Ishikawa (cell line): ENCODE measurements around the gene PSMG3.
A peak's percentile ranks its signal among the peaks of the same experiment; 100 is the strongest.

Source experiments
- CEBPB ChIP-seq: IDR thresholded peaks from 2 replicates; pipeline ENCODE4 v1.6.1; 2012
- CREB1 ChIP-seq: IDR thresholded peaks from 2 replicates; pipeline ENCODE4 v1.6.1; 2012; ENCODE audit warnings: low read depth
- EGR1 ChIP-seq: IDR thresholded peaks from 2 replicates; pipeline ENCODE4 v1.6.1; 2012
- EP300 ChIP-seq: IDR thresholded peaks from 2 replicates; pipeline ENCODE4 v1.6.1; 2012; ENCODE audit warnings: borderline replicate concordance
- FOXM1 ChIP-seq: IDR thresholded peaks from 2 replicates; pipeline ENCODE4 v1.6.1; 2012; ENCODE audit warnings: low read depth, borderline replicate concordance
- NFIC ChIP-seq: IDR thresholded peaks from 2 replicates; pipeline ENCODE4 v1.6.1; 2012
- RAD21 ChIP-seq: IDR thresholded peaks from 2 replicates; pipeline ENCODE4 v1.6.1; 2012; ENCODE audit warnings: low read depth
- TAF1 ChIP-seq: IDR thresholded peaks from 2 replicates; pipeline ENCODE4 v1.6.1; 2012; ENCODE audit warnings: low read depth, mild to moderate bottlenecking
- TCF12 ChIP-seq: IDR thresholded peaks from 2 replicates; pipeline ENCODE4 v1.6.1; 2012; ENCODE audit warnings: low read depth
- TEAD4 ChIP-seq: IDR thresholded peaks from 2 replicates; pipeline ENCODE4 v1.6.1; 2012
- YY1 ChIP-seq: IDR thresholded peaks from 2 replicates; pipeline ENCODE4 v1.6.1; 2012; ENCODE audit warnings: low read depth
- ZBTB7A ChIP-seq: IDR thresholded peaks from 2 replicates; pipeline ENCODE4 v1.6.1; 2012; ENCODE audit warnings: low read depth
- TF ChIP-seq, protein P1 (sequence below): IDR thresholded peaks from 2 replicates; pipeline ENCODE4 v1.6.1; 2012
- TF ChIP-seq, protein P2 (sequence below): IDR thresholded peaks from 2 replicates; pipeline ENCODE4 v1.6.1; 2012
- TF ChIP-seq, protein P3 (sequence below): IDR thresholded peaks from 2 replicates; pipeline ENCODE4 v1.6.1; 2012; ENCODE audit warnings: low read depth, mild to moderate bottlenecking

PSMG3 gene

DNA sequence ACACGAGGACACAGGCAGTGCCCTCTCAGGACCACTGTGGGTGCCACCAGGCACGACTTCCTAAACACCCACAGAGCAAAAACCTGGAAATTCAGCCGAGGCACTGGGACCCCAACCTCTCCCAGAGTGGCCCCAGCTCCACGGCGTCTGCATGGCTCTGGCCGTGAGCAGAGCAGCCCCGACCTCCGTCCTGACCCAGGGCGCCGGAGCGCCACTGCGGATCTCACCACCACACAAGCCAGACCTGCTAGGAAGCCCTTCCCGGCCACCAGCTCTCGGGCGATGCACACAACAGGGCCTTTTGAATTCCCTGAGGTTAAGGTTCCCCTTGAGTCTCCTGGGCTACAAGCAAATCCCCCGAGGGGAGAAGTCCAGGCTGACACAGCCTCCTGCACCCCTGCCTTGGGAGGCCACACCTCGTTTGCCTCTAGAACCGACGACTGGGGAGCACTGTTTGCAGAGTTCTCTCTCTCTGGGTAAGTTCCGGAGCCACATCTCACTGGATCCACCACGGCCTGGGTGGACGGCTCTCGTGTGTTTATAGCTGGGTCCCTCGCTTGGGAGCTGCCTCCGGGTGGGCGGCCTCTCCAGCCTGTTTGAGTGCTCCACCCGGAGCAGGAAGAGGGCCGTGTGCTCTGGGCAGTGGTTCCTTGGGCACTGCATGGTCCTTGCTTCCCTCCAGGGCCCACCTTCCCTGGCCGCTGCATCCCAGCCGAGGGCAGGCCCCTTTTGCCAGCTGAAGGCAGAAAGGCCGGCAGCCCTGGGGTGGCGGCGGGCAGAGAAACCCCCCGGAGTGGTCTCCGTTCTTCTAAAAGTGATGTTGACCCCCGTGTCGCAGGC, 15.5 kb upstream of the PSMG3 start:
- TF ChIP-seq YY1 (no peak), CEBPB (no peak), FOXM1 (no peak), ZBTB7A (no peak), TEAD4 (no peak), TAF1 (no peak), CREB1 (no peak), TCF12 (no peak), EP300 (no peak), RAD21 (no peak), NFIC (no peak)
- TF ChIP-seq, protein P1, sequence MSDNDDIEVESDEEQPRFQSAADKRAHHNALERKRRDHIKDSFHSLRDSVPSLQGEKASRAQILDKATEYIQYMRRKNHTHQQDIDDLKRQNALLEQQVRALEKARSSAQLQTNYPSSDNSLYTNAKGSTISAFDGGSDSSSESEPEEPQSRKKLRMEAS, result no peak
- TF ChIP-seq, protein P2, sequence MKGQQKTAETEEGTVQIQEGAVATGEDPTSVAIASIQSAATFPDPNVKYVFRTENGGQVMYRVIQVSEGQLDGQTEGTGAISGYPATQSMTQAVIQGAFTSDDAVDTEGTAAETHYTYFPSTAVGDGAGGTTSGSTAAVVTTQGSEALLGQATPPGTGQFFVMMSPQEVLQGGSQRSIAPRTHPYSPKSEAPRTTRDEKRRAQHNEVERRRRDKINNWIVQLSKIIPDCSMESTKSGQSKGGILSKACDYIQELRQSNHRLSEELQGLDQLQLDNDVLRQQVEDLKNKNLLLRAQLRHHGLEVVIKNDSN, result no peak
- TF ChIP-seq, protein P3, sequence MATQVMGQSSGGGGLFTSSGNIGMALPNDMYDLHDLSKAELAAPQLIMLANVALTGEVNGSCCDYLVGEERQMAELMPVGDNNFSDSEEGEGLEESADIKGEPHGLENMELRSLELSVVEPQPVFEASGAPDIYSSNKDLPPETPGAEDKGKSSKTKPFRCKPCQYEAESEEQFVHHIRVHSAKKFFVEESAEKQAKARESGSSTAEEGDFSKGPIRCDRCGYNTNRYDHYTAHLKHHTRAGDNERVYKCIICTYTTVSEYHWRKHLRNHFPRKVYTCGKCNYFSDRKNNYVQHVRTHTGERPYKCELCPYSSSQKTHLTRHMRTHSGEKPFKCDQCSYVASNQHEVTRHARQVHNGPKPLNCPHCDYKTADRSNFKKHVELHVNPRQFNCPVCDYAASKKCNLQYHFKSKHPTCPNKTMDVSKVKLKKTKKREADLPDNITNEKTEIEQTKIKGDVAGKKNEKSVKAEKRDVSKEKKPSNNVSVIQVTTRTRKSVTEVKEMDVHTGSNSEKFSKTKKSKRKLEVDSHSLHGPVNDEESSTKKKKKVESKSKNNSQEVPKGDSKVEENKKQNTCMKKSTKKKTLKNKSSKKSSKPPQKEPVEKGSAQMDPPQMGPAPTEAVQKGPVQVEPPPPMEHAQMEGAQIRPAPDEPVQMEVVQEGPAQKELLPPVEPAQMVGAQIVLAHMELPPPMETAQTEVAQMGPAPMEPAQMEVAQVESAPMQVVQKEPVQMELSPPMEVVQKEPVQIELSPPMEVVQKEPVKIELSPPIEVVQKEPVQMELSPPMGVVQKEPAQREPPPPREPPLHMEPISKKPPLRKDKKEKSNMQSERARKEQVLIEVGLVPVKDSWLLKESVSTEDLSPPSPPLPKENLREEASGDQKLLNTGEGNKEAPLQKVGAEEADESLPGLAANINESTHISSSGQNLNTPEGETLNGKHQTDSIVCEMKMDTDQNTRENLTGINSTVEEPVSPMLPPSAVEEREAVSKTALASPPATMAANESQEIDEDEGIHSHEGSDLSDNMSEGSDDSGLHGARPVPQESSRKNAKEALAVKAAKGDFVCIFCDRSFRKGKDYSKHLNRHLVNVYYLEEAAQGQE, result no peak

DNA sequence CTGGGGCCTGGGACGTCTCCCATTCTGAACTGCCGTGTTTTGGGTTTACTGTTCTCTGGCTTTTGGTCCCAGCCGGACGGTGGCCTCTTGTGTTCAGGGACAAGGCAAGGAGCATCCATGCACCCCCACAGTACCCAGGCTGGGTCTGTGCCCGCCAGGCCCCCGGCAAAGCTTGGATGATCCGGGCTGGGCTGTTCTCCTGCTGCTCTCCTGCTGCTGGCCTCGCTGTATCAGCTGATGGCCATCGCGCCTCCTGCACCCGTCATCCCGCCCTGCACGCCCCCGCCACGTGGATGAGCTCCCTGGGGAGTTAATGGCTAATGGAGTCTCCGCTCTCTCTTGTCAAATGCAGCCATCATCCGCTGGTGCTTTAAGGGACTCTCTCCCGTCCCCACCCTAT, 14.9 kb upstream of the PSMG3 start:
- no peak for TF ChIP-seq RAD21
- TF ChIP-seq, protein P1, result peak; percentile 60

DNA sequence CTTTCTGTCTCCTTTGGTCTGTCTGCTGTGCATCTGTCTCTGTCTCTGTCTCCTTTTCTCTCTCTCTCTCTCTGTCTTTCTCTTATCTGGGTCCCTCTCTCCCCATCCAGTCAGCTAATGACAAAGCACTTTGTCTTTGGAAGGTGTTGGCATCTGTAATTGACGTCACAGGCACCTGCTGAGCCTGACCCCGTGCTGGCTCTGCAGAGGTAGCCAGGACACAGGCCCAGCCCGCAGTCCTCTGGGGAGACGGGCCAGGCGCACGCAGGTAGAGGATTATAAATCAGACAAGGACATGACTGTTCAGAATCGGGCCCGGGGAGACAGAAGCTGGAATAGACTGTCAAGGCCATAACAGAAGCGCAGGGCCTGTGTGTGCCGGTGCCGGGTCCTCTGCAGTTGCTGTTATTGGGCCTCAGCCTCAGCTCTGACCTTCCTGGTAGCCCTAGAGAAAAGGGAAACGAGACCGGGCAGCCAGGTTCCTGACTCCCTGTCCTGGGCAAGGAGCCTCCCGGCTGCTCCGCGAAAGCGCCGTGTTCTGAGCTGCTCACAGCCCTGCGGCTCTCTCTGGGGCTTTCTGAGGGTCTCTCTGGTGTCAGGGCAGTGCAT, 10.7 kb upstream of the PSMG3 start:
- TF ChIP-seq RAD21 (no peak), TEAD4 (no peak), TAF1 (no peak), TCF12 (no peak), EP300 (no peak), EGR1 (no peak), FOXM1 (no peak), NFIC (no peak), YY1 (no peak), CREB1 (no peak), ZBTB7A (no peak), CEBPB (no peak)
- TF ChIP-seq, protein P3, result no peak
- TF ChIP-seq, protein P1, result no peak
- TF ChIP-seq, protein P2, result no peak

DNA sequence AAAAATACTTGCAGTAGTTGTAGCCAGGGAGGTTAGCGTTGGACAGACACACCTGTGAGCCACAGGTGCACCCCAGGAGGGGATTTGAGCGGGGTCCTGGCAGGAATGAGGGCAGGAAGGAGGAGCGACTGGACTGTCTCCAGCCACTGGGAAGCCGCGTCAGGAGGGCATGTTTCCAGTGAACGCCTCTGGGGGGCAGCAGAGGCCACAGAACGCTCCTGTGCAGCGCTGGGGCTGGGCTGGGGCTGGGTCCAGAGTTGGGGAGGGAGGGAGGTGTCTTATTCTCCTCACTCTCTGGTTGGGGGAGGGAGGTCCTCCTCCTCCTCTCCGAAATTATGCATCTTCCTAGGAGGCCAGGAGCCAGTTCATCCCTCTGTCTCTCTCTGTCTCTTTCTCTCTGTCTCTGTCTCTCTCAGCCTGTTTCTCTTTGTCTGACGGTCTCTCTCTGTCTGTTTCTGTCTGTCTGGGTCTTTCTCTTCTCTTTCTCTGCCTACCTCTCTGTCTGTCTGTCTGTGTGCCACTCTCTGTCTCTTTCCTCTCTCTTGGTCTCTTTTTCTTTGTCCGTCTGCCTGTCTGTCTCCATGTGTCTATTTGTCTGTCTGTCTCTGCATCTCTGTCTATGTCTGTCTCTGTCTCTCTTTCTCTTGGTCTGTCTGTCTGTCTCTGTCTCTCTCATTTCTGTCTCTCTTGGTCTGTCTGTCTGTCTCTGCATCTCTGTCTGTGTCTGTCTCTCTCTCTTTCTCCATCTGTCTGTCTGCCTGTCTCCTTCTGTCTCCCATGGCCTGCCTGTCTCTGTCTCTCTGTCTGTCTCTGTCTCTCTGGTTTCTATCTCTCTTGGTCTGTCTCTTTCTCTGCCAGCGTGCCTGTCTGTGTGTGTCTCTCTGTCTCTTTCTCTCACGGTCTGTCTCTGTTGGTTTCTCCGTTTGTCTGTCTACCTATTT, 9.9 kb upstream of the PSMG3 start:
- peak; percentile 98 for TF ChIP-seq RAD21
- no peak for TF ChIP-seq CREB1
- TF ChIP-seq CEBPB, result no peak
- TF ChIP-seq, protein P2, result no peak
- no peak for TF ChIP-seq NFIC
- no peak for TF ChIP-seq TEAD4
- no peak for TF ChIP-seq ZBTB7A
- TF ChIP-seq, protein P3, result no peak
- TF ChIP-seq TCF12, result no peak
- TF ChIP-seq YY1, result 0 out of 2 replicates have a peak, but pooled peaks have one; percentile 32
